Fibroblast of the aortic adventitia (primary cell): Measurements from ENCODE around the gene ZKSCAN5. TPM values are rescaled to one million over a fixed set of nuclear protein-coding genes. Genes with fewer than 3 reads are reported as not detected.

Experiments used
- DNase-seq: peaks from one replicate; pipeline ENCODE4 v3.0.0-alpha.2; 2010; ENCODE audit warnings: low read depth
- H3K4me3 ChIP-seq: 2 replicates; pipeline ENCODE4 v1.5.1; 2011; ENCODE audit warnings: low read depth, mild to moderate bottlenecking, control low read depth, low read length, moderate library complexity
- total RNA-seq: library from RNA; depleted of rRNA; stranded (reverse); fragments of >200 nt; gene quantifications from 2 replicates; pipeline ENCODE4 v1.2.3, GENCODE V29; 2012; ENCODE audit warnings: low replicate concordance
- TF ChIP-seq, protein P1 (sequence below): IDR thresholded peaks from 2 replicates; pipeline ENCODE4 v1.5.1; 2011; ENCODE audit warnings: mild to moderate bottlenecking, low read length, control low read depth, inconsistent platforms; ENCODE audit not compliant: insufficient read depth

Gene ZKSCAN5
- total RNA-seq, 1 donor, result 11.8 TPM

DNA sequence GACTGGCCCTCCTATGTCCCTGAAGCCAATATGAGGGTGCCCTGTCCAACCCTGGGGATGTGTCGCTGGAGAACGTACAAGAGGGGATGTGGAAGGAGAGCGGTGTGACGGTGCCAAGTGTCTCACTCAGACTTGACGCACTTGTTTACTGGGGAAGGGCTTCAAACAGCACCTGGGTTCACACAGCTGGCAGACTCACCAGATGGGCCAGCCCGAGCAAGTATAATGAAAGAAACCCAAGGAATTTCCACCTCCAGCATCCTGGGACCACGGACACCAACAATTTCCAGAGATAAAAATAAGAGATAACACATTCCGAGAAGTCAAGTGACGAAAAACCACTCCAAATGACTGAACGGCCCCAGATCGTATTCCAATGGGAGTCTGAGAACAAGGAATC, 43.8 kb upstream of the ZKSCAN5 start:
- H3K4me3 ChIP-seq, result no peak overlapping the region
- DNase-seq, result no peak
- TF ChIP-seq, protein P1, sequence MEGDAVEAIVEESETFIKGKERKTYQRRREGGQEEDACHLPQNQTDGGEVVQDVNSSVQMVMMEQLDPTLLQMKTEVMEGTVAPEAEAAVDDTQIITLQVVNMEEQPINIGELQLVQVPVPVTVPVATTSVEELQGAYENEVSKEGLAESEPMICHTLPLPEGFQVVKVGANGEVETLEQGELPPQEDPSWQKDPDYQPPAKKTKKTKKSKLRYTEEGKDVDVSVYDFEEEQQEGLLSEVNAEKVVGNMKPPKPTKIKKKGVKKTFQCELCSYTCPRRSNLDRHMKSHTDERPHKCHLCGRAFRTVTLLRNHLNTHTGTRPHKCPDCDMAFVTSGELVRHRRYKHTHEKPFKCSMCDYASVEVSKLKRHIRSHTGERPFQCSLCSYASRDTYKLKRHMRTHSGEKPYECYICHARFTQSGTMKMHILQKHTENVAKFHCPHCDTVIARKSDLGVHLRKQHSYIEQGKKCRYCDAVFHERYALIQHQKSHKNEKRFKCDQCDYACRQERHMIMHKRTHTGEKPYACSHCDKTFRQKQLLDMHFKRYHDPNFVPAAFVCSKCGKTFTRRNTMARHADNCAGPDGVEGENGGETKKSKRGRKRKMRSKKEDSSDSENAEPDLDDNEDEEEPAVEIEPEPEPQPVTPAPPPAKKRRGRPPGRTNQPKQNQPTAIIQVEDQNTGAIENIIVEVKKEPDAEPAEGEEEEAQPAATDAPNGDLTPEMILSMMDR, result no peak

DNA sequence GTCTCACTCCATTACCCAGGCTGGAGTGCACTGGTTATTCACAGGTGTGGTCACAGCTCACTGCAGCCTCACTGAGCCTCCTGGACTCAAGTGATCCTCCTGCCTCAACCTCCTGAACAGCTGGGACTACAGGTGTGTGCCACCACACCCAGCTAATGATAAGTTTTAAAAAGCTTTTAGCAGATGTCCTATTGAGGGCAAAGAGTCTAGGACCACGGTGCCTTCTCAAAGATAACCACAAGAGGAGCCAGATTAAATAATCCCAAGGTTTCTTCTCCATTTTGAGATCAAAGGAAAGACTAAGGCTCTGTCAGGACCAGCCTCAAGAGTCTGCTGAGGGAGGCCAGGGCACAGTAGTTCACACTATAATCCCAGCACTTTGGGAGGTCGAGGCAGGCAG, 43.2 kb upstream of the ZKSCAN5 start:
- no peak for DNase-seq
- TF ChIP-seq, protein P1, result no peak
- H3K4me3 ChIP-seq, result no peak overlapping the region

DNA sequence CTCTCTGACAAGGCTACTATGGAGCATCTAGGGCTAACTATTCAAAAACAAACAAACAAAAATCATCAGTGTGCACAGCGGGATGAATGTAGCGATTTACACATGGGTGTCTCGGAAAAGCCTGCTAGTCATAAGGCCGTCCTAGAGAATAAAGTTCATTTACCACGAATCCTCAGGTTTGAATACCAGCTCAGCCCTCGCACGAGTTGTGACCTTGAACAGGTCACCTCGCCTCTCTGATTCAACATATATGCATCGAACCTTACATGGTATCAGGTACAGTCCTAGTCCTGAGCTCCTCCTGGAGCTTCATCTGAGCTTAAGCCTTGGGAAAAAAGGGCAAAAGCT, 39.1 kb upstream of the ZKSCAN5 start:
- no peak for DNase-seq
- peak overlapping the region; percentile 97 for H3K4me3 ChIP-seq
- TF ChIP-seq, protein P1, result no peak

DNA sequence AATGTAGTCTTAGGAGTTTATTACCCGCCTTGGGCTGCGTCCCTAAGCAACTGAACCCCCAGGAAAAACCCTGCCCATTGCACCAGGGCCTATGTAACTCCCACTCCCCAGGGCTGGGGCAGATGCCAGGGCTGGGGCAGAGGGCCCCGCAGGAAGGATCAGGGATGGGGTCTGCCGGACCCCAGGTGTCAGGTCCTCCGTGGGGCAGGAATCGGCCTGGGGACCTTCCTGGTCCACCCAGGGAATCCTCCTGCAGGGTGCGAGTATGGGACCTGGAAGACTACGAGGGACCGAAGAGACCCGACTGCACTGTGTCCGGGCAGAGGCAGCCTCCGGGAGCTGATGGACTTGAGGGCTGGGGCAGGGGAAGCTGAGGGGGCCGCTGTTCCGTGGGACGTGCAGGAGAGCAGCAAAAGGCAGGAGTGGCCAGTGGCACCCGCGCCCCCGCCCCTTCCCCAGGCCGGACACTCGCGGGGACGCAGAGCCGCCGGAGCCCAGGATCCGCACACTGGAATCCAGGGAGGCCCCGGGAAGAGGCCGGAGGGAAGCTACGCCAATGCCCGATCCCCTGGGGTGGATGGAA, 36.0 kb upstream of the ZKSCAN5 start:
- DNase-seq, result no peak
- TF ChIP-seq, protein P1, result no peak
- no peak overlapping the region for H3K4me3 ChIP-seq

DNA sequence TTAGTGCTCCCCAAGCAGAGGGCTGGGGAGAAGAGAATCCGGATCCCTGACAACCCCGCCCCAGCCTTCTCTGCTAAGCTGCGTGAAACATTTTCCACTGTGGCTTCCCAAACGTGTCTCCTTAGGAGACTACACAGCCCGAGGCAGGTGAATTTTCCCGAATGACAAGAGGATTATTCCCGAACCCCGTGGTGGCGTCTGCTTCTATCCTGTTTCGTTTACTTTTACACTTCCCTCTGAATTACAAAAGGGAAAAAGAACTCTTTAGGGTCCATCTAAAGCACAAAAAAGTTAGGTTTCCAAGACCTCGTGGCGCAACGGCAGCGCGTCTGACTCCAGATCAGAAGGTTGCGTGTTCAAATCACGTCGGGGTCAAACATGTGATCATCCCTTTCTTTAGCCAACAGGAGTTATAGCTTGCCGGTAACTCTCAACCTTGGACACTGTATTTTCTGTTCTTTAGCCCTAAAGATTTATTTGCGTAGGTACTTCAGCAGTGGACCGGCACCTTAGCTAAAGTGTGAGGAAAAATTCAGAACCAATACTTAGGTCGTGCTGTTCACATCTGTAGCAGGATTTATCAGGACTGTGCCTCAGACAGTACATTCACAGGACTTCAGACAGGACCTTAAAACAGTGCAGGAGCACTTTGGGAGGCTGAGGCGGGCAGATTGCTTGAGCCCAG, 34.9 kb upstream of the ZKSCAN5 start:
- DNase-seq, result peak; percentile 18
- TF ChIP-seq, protein P1, result no peak
- H3K4me3 ChIP-seq, result no peak overlapping the region

DNA sequence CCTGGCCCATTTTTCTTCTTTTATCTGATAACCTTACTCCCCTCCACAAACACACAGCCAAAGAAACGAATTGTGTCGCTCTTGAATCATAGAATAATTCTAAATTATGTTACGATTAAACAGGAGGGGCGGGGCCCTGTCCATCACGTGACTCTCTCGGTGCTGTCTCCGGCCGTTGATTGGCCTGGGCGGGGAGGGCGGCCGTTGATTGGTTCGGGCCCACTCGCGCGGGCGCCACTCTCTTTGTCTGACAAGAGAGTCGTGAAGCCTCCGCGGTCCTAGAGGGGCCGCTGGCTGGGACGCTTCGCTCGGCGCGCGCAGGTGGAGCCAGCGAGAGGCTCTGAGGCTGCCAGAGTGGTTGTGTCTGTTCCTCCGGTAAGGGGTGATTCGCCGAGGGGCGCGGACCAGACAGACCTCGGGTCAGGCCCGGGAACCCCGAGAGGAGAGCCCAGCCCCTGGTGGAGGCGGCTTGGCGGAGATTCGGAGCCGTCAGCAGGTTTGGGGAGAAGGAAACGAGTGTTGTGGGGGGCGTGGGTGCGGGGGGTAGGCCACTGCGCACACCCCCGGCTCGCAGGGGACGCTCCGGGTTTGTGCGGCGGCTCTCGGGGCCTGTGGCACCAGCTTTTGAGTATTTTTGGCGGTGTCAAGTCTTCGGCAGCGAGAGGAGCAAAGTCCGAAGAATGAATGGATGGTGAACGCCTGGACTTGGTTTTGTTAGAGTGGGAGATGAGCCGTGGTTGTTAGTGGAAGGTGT, 31.7 kb upstream of the ZKSCAN5 start, which contains the start of gene ZNF789:
TSS of gene ZNF789 (plus strand) at position 330 of the 754 bp plus-strand sequence. CDS start 3,567 bp downstream, outside the sequence.
- peak; percentile 94 for DNase-seq
- H3K4me3 ChIP-seq, result peak within 1 kb of the TSS; percentile 73
- TF ChIP-seq, protein P1, result no peak
